SH-SY5Y (cell line): ENCODE results near the gene CDC40.

Experiments
- GATA2 ChIP-seq: IDR thresholded peaks from 2 replicates; pipeline ENCODE4 v1.6.1; 2011; ENCODE audit warnings: mild to moderate bottlenecking, low read depth, low read length
- GATA3 ChIP-seq: IDR thresholded peaks from 2 replicates; pipeline ENCODE4 v1.6.1; 2011; ENCODE audit warnings: low read depth, mild to moderate bottlenecking, low read length, moderate library complexity

The CDC40 gene

DNA sequence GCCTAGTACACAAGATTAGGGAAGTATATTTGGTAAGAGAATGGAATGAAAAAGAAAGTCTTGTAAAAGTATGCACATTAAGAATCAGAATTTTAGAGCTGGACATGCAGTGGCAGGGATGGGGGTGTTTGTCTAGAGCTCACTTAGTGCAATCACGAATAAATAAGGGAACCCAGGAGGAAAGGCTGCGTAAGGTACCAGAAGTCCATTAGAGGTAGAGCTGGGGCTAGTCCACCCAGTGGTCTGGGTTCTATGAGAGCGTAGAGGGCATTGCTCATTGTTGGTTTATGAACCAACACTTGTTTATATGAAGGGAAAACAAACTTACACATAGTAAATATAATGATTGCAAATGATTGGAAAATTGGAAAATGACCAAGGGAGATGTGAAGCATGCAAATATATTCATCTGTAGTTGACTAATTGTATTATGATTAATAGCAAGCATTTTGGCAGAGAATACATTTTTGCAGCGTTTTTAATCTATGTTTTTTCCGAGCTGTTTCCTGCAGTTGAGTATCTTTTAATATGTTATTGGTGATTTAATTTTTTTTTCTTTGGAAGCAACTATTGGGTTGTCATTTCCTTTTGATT, 3.2 kb downstream of the CDC40 start:
- no peak for TF ChIP-seq GATA2
- no peak for TF ChIP-seq GATA3

DNA sequence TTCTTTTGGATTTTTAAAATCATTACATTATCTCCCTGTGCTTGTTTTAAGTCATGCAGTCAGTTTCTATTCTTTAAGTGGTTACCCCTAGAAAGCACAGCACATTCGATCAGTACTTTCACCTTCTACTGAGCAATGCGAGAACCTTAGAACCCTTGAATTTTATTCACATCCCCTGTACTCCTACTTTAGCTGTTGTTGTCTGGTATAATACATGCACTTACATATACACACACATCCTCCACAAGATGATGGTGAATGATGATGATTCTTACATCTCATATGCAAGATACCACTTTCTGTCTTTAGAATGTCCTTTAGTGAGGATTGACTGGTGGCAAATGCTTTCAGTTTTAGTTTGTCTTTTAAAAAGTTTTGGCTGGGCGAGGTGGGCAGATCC, 5.7 kb downstream of the CDC40 start:
- TF ChIP-seq GATA3 (no peak), GATA2 (no peak)

DNA sequence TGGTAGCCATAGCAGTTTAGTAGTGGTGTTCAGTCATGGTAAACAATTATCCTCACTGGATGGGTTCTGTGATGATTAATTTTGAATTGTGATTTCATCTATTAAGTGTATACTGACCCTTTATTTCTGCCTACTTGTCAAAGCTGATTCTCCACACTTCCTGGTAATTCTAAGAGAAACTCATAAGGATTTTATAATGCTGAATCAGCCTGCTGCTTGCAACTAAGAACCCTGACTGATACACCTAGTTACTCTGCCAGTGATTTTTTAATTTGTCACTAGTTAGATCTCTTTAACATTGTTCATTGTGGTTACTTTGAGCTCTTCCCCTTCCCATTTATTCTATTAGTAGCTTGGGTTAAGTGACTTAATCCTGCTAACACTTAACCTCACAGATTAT, 8.6 kb downstream of the CDC40 start:
- TF ChIP-seq GATA3: no peak
- no peak for TF ChIP-seq GATA2

DNA sequence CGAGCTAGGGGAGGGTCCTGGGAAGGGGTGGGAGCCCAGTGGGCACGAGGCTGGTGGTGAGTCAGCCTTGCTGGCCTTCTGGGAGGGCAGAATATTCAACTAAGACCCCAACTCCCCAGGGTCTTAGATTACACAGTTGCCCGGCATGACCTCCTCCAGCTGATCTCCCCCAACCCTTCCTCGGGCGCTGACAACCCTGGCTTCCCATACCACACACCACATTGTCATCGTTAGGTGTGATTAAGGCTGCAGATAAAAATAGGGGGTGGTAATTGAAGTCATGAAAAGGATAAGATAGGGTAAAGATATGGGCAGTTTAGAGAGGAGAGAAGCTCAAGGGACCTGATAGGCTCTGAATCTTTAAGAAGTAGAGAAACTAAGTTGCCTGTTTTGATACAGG, 10.5 kb downstream of the CDC40 start:
- TF ChIP-seq GATA3 (no peak), GATA2 (no peak)

DNA sequence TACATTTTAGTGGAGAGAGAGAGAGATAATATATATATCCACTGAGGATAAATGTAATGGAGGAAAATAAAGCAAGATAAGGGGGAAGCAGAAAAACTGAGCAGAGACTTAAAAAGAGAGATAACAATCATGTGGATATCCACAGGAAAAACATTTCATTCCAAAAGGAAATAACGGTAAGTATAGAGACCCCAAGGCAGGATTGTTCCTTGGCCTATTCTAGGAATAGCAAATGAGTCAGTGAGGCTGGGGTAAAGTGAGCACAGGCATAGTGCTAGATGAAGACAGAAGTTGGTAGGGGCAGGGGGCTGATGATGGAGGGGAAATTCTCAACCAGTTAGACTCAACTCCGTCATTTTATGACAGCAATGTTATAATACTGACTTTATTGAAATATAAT, 11.2 kb downstream of the CDC40 start:
- no peak for TF ChIP-seq GATA3
- TF ChIP-seq GATA2: no peak

DNA sequence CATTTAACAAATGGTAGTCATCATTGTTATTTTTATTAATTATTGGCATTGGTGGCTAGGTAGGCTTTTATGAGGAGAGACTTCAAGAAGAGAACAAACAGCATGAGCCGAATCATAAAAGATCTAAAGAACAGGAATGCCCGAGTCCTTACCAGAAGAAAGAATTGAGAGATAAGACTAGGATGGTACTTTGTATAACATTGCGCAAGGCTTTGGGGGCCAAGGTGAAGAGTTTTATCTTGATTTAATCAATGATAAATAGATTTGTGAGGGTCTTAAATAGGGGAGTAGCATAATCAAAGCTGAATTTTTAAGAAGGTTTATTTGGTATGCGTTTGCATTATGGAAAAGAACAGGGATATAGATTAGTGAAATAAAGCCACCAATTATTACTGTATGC, 15.4 kb downstream of the CDC40 start:
- TF ChIP-seq GATA3 (no peak), GATA2 (no peak)

DNA sequence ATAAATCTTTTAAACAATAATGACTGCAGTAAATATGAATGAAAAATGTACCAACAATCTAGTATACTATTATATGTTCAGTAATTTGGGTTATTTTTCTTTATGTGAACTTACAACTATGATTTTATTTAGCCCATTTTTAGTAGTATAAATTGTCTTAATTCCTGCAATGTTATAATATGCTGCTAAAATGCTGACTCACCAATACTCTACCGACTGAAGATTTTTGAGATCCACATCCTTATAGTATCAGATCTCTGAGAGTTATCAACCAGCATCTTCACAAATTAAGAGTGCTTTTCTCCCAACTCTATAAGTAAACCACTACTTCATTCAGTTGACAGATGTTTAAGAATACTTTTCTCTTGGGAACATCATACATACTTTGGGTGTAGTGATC, 16.6 kb downstream of the CDC40 start:
- TF ChIP-seq GATA2 (no peak), GATA3 (no peak)

DNA sequence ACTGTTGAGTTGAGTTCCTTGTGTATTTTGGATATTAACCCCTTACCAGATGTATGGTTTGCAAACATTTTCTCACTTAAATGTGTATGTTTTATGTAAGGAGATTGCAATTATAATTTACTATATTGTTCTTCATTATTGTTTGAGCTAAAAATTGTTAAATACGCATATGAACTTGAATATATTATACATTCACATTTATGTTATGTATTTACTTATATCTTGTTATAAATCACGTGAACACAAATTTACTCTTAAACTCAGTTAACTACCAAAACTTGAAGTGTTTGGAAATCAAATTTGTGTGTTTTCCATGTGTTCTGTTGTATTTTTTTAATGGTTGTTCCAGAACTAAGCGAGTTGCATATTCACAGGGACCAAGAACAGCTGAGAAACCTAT, 18.3 kb downstream of the CDC40 start:
- TF ChIP-seq GATA3 (no peak), GATA2 (no peak)

DNA sequence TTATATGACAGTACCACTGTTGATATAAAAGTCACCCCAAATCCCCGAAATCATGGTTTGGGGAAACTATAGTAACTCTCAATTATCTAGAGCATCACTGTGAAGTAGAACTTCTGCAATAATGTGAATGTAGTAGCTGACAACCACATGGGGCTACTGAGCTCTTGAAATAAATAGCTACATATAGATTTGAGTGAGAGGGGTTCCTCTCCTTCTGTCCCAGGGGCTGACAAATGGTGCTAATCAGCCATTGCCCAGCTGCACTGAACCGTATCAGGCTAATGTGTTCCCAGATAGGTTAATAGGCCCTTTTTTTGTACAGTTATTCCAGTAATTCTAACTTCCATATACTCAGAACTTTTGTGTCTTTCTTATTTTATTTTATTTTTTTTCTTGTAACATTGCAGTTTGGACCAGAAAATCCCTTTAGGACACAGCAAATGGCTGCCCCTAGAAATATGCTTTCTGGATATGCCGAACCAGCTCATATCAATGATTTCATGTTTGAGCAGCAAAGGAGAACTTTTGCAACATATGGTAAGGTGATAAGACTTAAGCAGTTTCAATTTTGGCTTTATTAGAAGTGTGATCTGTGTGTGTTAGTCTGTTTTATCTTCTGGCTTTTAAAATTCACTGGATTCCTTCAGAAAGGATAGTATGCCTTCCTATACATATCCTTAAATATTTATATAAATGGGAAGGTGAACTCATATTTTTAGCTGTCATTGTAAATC, 21.1 kb downstream of the CDC40 start:
- TF ChIP-seq GATA2: no peak
- TF ChIP-seq GATA3: no peak

DNA sequence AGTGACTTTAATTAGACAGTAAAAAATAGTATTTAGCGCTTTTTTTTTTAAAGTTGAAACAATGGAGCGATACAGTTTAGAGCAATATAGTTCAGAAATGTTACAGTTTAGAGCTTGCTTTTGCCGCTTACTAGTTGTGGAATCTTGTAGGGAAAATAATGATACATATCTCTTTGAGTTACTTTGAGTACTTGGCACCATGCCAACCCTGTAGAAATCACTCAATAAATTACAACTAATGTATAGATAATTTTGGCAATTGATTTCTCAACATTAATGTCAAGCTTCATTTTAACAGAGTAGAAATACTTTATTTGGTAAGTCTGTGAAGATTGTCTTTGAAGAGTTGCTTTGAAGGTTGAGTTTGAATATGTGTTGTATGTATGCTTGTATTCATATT, 27.4 kb downstream of the CDC40 start:
- no peak for TF ChIP-seq GATA2

DNA sequence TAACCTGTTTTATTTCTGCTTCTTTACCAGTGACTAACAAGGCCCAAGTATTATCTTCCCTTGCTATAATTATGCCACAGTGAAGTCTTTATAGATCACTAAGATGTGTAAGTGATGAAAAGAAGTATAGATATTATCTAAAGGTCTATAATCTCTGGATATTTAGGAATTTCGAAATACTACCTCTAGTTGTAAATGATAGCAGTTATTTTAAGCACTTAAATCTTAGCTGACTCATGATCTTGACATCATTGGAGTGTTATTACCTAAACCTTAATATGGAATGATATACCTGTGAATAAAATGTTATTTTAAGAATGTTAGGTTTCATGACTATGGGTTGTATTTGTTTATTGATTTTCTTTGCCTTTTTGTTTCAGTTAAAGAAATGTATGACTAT, 31.5 kb downstream of the CDC40 start:
- no peak for TF ChIP-seq GATA2

DNA sequence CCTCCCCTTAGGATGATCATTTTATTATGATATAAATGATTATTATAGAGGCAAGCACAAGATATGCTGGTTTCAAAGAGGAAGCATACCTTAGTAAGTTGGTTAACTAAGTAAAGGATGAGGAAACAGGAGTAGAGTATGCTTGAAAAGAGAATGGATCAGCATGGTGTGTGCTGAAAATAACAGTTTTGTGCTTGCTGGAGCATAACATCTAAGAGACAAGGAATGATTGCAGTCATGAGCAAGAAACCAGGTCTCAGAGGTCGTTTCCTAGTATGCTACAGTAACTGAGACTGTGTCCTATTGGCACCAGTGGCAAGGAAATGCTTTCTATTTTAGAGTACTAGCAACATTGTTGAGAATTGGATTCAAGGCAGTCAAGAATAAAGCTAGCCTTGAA, 34.1 kb downstream of the CDC40 start:
- TF ChIP-seq GATA2: no peak
- TF ChIP-seq GATA3: no peak

DNA sequence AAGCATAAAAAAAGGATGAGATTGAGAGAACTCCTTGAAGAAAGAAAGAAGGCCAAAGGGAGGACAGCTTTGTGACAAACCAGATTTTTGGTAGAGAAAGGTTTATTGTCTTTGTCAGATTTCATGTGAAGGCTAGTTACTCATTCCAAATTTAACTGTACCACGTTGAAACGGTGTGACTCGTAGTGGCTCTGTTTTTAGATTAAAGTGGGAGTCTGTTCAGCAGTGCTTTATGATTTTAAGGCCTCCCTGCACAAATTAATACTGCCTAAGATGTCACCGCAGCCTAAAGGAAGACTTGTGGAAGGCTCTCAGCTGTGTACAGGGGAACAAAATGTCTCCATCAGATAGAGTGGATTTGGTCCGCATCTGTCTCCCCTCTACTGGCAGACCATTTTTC, 35.9 kb downstream of the CDC40 start:
- TF ChIP-seq GATA2 (no peak), GATA3 (no peak)

DNA sequence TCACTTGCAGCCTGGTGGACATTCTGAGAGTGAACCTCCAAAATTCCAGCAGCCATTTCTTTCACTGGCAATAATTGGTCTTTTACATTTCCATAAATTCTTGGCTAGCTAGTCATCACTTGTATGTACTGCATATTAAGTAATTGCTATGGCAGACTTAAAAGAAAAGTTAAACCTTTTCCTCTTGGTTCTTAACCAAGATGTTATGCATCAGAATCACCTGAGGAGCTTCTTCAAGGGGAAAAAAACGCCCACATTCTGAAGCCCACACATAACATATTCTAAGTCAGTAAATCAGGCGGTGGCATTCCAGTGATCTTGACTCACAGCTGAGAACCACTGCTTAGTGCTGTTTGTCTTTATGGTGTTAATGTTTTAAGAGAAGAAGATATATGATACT, 37.0 kb downstream of the CDC40 start:
- TF ChIP-seq GATA3: no peak
- TF ChIP-seq GATA2: no peak

DNA sequence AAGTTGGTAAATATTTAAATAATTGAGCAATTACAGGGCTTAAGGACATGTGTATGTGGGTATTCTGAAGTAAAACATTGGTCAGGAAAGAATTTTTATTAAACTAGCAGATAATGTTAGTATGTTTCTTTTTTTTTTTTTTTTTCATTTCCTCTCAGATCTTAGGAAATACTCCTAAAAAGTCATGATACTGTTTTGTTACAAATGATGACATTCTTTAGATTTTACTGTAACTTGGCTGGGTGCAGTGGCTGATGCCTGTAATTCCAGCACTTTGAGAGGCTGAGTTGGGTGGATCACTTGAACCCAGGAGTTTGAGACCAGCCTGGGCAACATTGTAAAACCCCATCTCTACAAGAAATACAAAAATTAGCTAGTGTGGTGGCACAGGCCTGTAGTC, 41.5 kb downstream of the CDC40 start:
- TF ChIP-seq GATA2 (no peak), GATA3 (no peak)

DNA sequence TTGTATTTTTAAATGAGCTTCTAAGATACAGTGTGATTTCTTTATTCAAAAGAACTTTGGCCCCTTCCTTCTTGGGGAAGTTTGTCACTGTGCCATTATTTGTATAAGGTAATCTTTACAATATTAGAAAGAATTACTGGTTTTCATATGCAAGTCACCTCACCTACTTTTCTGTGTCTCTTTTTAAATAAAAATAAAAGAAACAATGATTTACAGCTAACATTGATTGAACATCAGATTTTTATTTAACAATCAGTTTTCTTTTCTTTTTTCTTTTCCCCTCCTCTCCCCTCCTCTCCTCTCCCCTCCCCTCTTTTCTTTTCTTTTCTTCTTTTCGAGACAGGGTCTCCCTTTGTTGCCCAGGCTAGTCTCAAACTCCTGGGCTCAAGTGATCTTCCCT, 46.0 kb downstream of the CDC40 start:
- TF ChIP-seq GATA2 (no peak), GATA3 (no peak)
